Heart left ventricle (tissue), 16 donors: ENCODE data around the gene INPP4A. TPM values are rescaled to one million over a fixed set of nuclear protein-coding genes. Genes with fewer than 3 reads are reported as not detected.

Source experiments
- ATAC-seq, 4 donors: fragments of 200-7000 bp; cut with Tn5 transposase; one replicate each; pipeline ENCODE4 v1.9.1; 2020 to 2022; ENCODE audit warnings: moderate library complexity in 4 of 4, mild to moderate bottlenecking in 3 of 4, moderate number of reproducible peaks in 1 of 4
- DNase-seq, 5 donors: peaks; one replicate each; pipeline ENCODE4 v3.0.0-alpha.2; 2020
- H3K27ac ChIP-seq, 12 donors: fragments of 200-600 bp; sonication (generic) in 4 of 12; one replicate each; pipeline versions ENCODE4 v1.5.0 to v1.8.0; 2016 to 2022; ENCODE audit warnings: mild to moderate bottlenecking in 2 of 12
- H3K27me3 ChIP-seq, 9 donors: fragments of 200-600 bp; sonication (generic) in 2 of 9; one replicate each; pipeline versions ENCODE4 v1.5.1 to v1.8.0; 2016 to 2022; ENCODE audit warnings: mild to moderate bottlenecking in 3 of 9
- H3K36me3 ChIP-seq, 9 donors: fragments of 200-600 bp; sonication (generic) in 2 of 9; one replicate each; pipeline versions ENCODE4 v1.5.0 to v1.8.0; 2018 to 2022; ENCODE audit warnings: mild to moderate bottlenecking in 2 of 9
- H3K4me1 ChIP-seq, 12 donors: fragments of 200-600 bp; sonication (generic) in 4 of 12; one replicate each; pipeline versions ENCODE4 v1.5.0 to v1.8.0; 2016 to 2022; ENCODE audit warnings: mild to moderate bottlenecking in 3 of 12
- H3K4me3 ChIP-seq, 12 donors: fragments of 200-600 bp; sonication (generic) in 4 of 12; one replicate each; pipeline versions ENCODE4 v1.5.0 to v1.8.0; 2017 to 2022; ENCODE audit warnings: mild to moderate bottlenecking in 9 of 12, moderate library complexity in 4 of 12
- H3K9me3 ChIP-seq, 12 donors: fragments of 200-600 bp; sonication (generic) in 4 of 12; one replicate each; pipeline versions ENCODE4 v1.5.0 to v1.8.0; 2016 to 2022; ENCODE audit warnings: mild to moderate bottlenecking in 1 of 12
- CTCF ChIP-seq, 12 donors: fragments of 200-600 bp; sonication (generic) in 4 of 12; IDR thresholded peaks; one replicate each; pipeline versions ENCODE4 v1.5.0 to v1.8.0; 2018 to 2022; ENCODE audit warnings: antibody characterized with exemption in 12 of 12, mild to moderate bottlenecking in 5 of 12
- POLR2A ChIP-seq, 2 donors: fragments of 450-650 bp; IDR thresholded peaks; one replicate each; pipeline ENCODE4 v1.6.1; 2017; ENCODE audit warnings: antibody characterized with exemption in 2 of 2, mild to moderate bottlenecking in 2 of 2, moderate library complexity in 2 of 2
- WGBS, 4 donors: extraction: QIAGEN DNeasy Blood & Tissue Kit in 2 of 4; methylation state at CpG; one replicate each; pipeline versions ENCODE4 v1.1.5 to v1.1.7; 2013 to 2018; 5-methylcytosine and 5-hydroxymethylcytosine counted together
- intact Hi-C, 10 donors: fragments of 100-400 bp; cut with DNase I; formaldehyde crosslinking; loops; one replicate each; pipeline versions ENCODE4 v1.11.1 to v1.14.2; 2022
- polyA plus RNA-seq, 2 donors: library from polyadenylated mRNA; stranded (reverse); fragments of 200-250 nt; gene quantifications; one replicate each; pipeline ENCODE4 v1.2.3, GENCODE V29; 2013
- total RNA-seq, 9 donors: library from RNA; depleted of rRNA in 2 of 9; stranded (reverse); fragments of >200 nt in 2 of 9; fragmentation: NEBNext Ultra II Directional in 3 of 9; extraction: Animal tissue kit (Norgen Biotek cat#: 25700) in 3 of 9; gene quantifications; one replicate each; pipeline versions ENCODE4 v1.1.0 to v1.2.4, GENCODE V29; 2016 to 2023
- donor health status: ischemic (EF 13 %, LVEDD 7.1; RV severe dilation, severe dysfunction).
- donor health status: healthy with polysubstance abuse.
- donor health status: DM: no; HTN: yes; CAD: no.
- donor health status: DM: no; HTN: no; CAD: no.
- donor health status: ischemic (EF 25% LVEDD 6.9; RV normal size, moderate dysfunction).
- donor health status: ischemic (EF 25% LVEDD 5.7; RV mildly dilated, moderate dysfunction).
- donor health status: healthy.
- donor health status: DM: yes; HTN: yes; CAD: no.
- donor health status: ischemic (EF 35%, LVEDD 5.7; RV mildly dilated, moderate dysfunction).
- donor health status: nonischemic (EF 11% LVEDD 7.7; RV severe dilation, severe dysfunction).
- donor health status: DM: yes; HTN: yes; CAD: no.
- donor health status: PGD.
- donor health status: ischemic (EF 29% LVEDD 5.4; RV normal size, mild dysfunction).
- donor health status: nonischemic (EF 23%, LVEDD 6.1; RV moderate dilation, normal function).

The INPP4A gene
- total and polyA plus RNA-seq, 11 donors = 5.1 to 30.5 (median 20.3) TPM

- Histone ChIP-seq H3K27me3 (no peaks in the 10 kb centered on the region), H3K27ac (peak overlapping the region in 4 of 12 donors; percentile 13 to 64 (median 52)), H3K9me3 (no peaks in the 10 kb centered on the region), H3K4me3 (no peak overlapping the region), H3K36me3 (peaks cover 0 to 5% (median 0%) of the 10 kb centered on the region in 9 donors), H3K4me1 (peaks cover 0 to 80% (median 36%) of the 10 kb centered on the region in 12 donors)
- ATAC-seq = peak; percentile 34 to 74 (median 54)
- intact Hi-C loops = no loop called here
- no peak for DNase-seq
- no peak for TF ChIP-seq CTCF (IDR thresholded peaks at IDR 0.05)
- WGBS, 4 donors = 80 to 87% (median 83%) methylated on average over 4 of the region's 4 CpGs
These were observed 52.3 kb downstream of the INPP4A start for GRCh38 chr2:98496750-98497493.

GRCh38 chr2:98498703-98499440 lies 54.2 kb downstream of the INPP4A start:
- Histone ChIP-seq H3K36me3 (peaks cover 0 to 5% (median 0%) of the 10 kb centered on the region in 9 donors), H3K27me3 (no peaks in the 10 kb centered on the region), H3K4me1 (peaks cover 0 to 81% (median 40%) of the 10 kb centered on the region in 12 donors), H3K27ac (peak overlapping the region in 1 of 12 donors; percentile 1), H3K4me3 (no peak overlapping the region), H3K9me3 (no peaks in the 10 kb centered on the region)
- no peak for ATAC-seq
- 76 to 79% (median 78%) methylated on average over 4 of the region's 4 CpGs for WGBS, 4 donors
- TF ChIP-seq POLR2A (IDR thresholded peaks at IDR 0.05) = no peak
- TF ChIP-seq CTCF (IDR thresholded peaks at IDR 0.05) = no peak
- intact Hi-C loops = no loop called here
- DNase-seq = no peak

- Histone ChIP-seq H3K27me3 (no peaks in the 10 kb centered on the region), H3K9me3 (no peaks in the 10 kb centered on the region), H3K4me1 (peaks cover 7 to 81% (median 50%) of the 10 kb centered on the region in 12 donors), H3K4me3 (no peak overlapping the region), H3K36me3 (peaks cover 0 to 5% (median 0%) of the 10 kb centered on the region in 9 donors), H3K27ac (no peak overlapping the region)
- no peak for ATAC-seq
- 92 to 100% (median 100%) methylated on average over 1 of the region's 1 CpG for WGBS, 4 donors
- intact Hi-C loops = loop anchor here in 2 of 10 donors (5.0 to 10.0 kb wide), 2 partner anchors 53 to 56 kb away; partner anchors contain the start of gene INPP4A (in 1 of the 2)
- no peak for DNase-seq
- TF ChIP-seq CTCF (IDR thresholded peaks at IDR 0.05) = no peak
- no peak for TF ChIP-seq POLR2A (IDR thresholded peaks at IDR 0.05)
These were observed 55.9 kb downstream of the INPP4A start for GRCh38 chr2:98500561-98500960.

GRCh38 chr2:98501223-98501622 lies 56.6 kb downstream of the INPP4A start:
- Histone ChIP-seq H3K4me1 (peaks cover 7 to 81% (median 55%) of the 10 kb centered on the region in 12 donors), H3K36me3 (peaks cover 0 to 5% (median 0%) of the 10 kb centered on the region in 9 donors), H3K4me3 (no peak overlapping the region), H3K9me3 (no peaks in the 10 kb centered on the region), H3K27me3 (no peaks in the 10 kb centered on the region), H3K27ac (no peak overlapping the region)
- 89 to 93% (median 91%) methylated on average over 4 of the region's 4 CpGs for WGBS, 4 donors
- TF ChIP-seq CTCF (IDR thresholded peaks at IDR 0.05) = no peak
- no peak for TF ChIP-seq POLR2A (IDR thresholded peaks at IDR 0.05)
- ATAC-seq (no peak), DNase-seq (no peak)
- intact Hi-C loops = loop anchor here in 2 of 10 donors (5.0 to 10.0 kb wide), 2 partner anchors 54 to 56 kb away; partner anchors contain the start of gene INPP4A (in 1 of the 2)
